Stimulated activated CD4-positive, alpha-beta T cell treated with anti-CD3 and anti-CD28 coated beads, Interleukin-12 subunit alpha, Interleukin-12 subunit beta, amount 100 ng/mL, for 4 hours (primary cell): ENCODE measurements around the gene ZNHIT6.
"Not testable (repeated sequence)": the region's sequence is repeated elsewhere in the genome, so short reads cannot be mapped to it uniquely, and the experiment has no call there.

Source experiments
- DNase-seq: peaks from one replicate; pipeline ENCODE4 v3.0.0-alpha.2; 2020

ZNHIT6 gene

GRCh38 chr1:85665932-85666331, 42.3 kb downstream of the ZNHIT6 start:
- DNase-seq, result no peak

- no peak for DNase-seq
Measured at GRCh38 chr1:85663382-85663781, 44.9 kb downstream of the ZNHIT6 start.

GRCh38 chr1:85661767-85662166, 46.5 kb downstream of the ZNHIT6 start:
- no peak for DNase-seq

- no peak for DNase-seq
Measured at GRCh38 chr1:85660541-85660940, 47.7 kb downstream of the ZNHIT6 start.

- no peak for DNase-seq
Measured at GRCh38 chr1:85659174-85659573, 49.1 kb downstream of the ZNHIT6 start.

GRCh38 chr1:85656948-85657347, 51.3 kb downstream of the ZNHIT6 start:
- DNase-seq, result no peak

GRCh38 chr1:85656256-85656655, 52.0 kb downstream of the ZNHIT6 start:
- no peak for DNase-seq

GRCh38 chr1:85655315-85655714, 52.9 kb downstream of the ZNHIT6 start:
- DNase-seq, result no peak

GRCh38 chr1:85654066-85654782, 54.0 kb downstream of the ZNHIT6 start:
- no peak for DNase-seq

- no peak for DNase-seq
Measured at GRCh38 chr1:85652327-85652726, 55.9 kb downstream of the ZNHIT6 start.

- DNase-seq, result no peak
Measured at GRCh38 chr1:85650645-85651044, 57.6 kb downstream of the ZNHIT6 start.

- DNase-seq, result no peak
Measured at GRCh38 chr1:85649591-85649990, 58.6 kb downstream of the ZNHIT6 start.

- not testable (repeated sequence) for DNase-seq
Measured at GRCh38 chr1:85641598-85642556, 66.4 kb downstream of the ZNHIT6 start.

GRCh38 chr1:85639920-85640319, 68.3 kb downstream of the ZNHIT6 start:
- DNase-seq, result not testable (repeated sequence)

- no peak for DNase-seq
Measured at GRCh38 chr1:85638412-85638811, 69.8 kb downstream of the ZNHIT6 start.

- no peak for DNase-seq
Measured at GRCh38 chr1:85630493-85630892, 77.7 kb downstream of the ZNHIT6 start.

- no peak for DNase-seq
Measured at GRCh38 chr1:85629532-85629920, 78.7 kb downstream of the ZNHIT6 start.

GRCh38 chr1:85628791-85629531, 79.3 kb downstream of the ZNHIT6 start:
- DNase-seq, result no peak

- DNase-seq, result no peak
Measured at GRCh38 chr1:85626818-85627217, 81.4 kb downstream of the ZNHIT6 start.

GRCh38 chr1:85624361-85624760, 83.9 kb downstream of the ZNHIT6 start:
- no peak for DNase-seq

- no peak for DNase-seq
Measured at GRCh38 chr1:85623061-85623471, 85.2 kb downstream of the ZNHIT6 start.

GRCh38 chr1:85621430-85621829, 86.8 kb downstream of the ZNHIT6 start:
- DNase-seq, result no peak

- no peak for DNase-seq
Measured at GRCh38 chr1:85617633-85618100, 90.6 kb downstream of the ZNHIT6 start.
